ENCODE measurements around the gene KIAA0513.

- TF ChIP-seq CTCF (IDR thresholded peaks at IDR 0.05 in 2 of 3, conservative IDR thresholded peaks at IDR 0.05 in 1 of 3; ENCODE audit: control insufficient read depth in 2 of 3, extremely low read depth in 1 of 3, insufficient read depth in 1 of 3, low read depth in 3 of 3, low read length in 3 of 3) (no peak), NFIC (IDR thresholded peaks at IDR 0.05; ENCODE audit: low read depth, low read length) (no peak), YY1 (IDR thresholded peaks at IDR 0.05; ENCODE audit: low read depth, low read length) (no peak), RAD21 (IDR thresholded peaks at IDR 0.05; ENCODE audit: insufficient read depth, low read depth, low read length) (no peak), BCL3 (IDR thresholded peaks at IDR 0.05; ENCODE audit: borderline replicate concordance, insufficient read depth, low read depth, low read length, poor library complexity, severe bottlenecking) (no peak), HCFC1 (IDR thresholded peaks at IDR 0.05; ENCODE audit: low read length) (no peak)
- TF ChIP-seq, protein P1, sequence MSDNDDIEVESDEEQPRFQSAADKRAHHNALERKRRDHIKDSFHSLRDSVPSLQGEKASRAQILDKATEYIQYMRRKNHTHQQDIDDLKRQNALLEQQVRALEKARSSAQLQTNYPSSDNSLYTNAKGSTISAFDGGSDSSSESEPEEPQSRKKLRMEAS (IDR thresholded peaks at IDR 0.05; ENCODE audit: low read depth, low read length) = no peak
Observed at GRCh38 chr16:85107083-85107482, 79.5 kb downstream of the KIAA0513 start.

Measured in GM12878 (cell line).